Neural progenitor cell (in vitro differentiated cells): ENCODE data around the gene SCG5. TPM values are rescaled to one million over a fixed set of nuclear protein-coding genes. Genes with fewer than 3 reads are reported as not detected.

Experiments
- DNase-seq: peaks from one replicate; pipeline ENCODE4 v3.0.0-alpha.2; 2016; ENCODE audit warnings: low spot score
- H2AFZ ChIP-seq: fragments of 200-600 bp; sonication (generic); replicated peaks from 2 replicates; pipeline ENCODE4 v1.6.1; 2016; ENCODE audit warnings: antibody characterized with exemption
- H3F3A ChIP-seq: fragments of 200-600 bp; sonication (generic); 2 replicates; pipeline ENCODE4 v1.6.1; 2016; ENCODE audit warnings: antibody characterized with exemption, low read depth
- H3K27ac ChIP-seq: fragments of 200-600 bp; sonication (generic); 2 replicates; pipeline ENCODE4 v1.5.1; 2016; ENCODE audit warnings: mild to moderate bottlenecking
- H3K27me3 ChIP-seq: fragments of 200-600 bp; sonication (generic); 2 replicates; pipeline ENCODE4 v1.6.1; 2016; ENCODE audit warnings: mild to moderate bottlenecking, moderate library complexity
- H3K36me3 ChIP-seq: fragments of 200-600 bp; sonication (generic); 2 replicates; pipeline ENCODE4 v1.5.1; 2016
- H3K4me1 ChIP-seq: fragments of 200-600 bp; sonication (generic); 2 replicates; pipeline ENCODE4 v1.6.1; 2016; ENCODE audit warnings: mixed run types
- H3K4me2 ChIP-seq: fragments of 200-600 bp; sonication (generic); 2 replicates; pipeline ENCODE4 v1.6.1; 2016
- H3K4me3 ChIP-seq: fragments of 200-600 bp; sonication (generic); 2 replicates; pipeline ENCODE4 v1.5.1; 2016
- H3K79me2 ChIP-seq: fragments of 200-600 bp; sonication (generic); 2 replicates; pipeline ENCODE4 v1.6.1; 2016; ENCODE audit warnings: low read depth
- H3K9ac ChIP-seq: fragments of 200-600 bp; sonication (generic); 2 replicates; pipeline ENCODE4 v1.6.1; 2016
- H3K9me3 ChIP-seq: fragments of 200-600 bp; sonication (generic); 2 replicates; pipeline ENCODE4 v1.5.1; 2016; ENCODE audit warnings: low read depth
- H4K20me1 ChIP-seq: fragments of 200-600 bp; sonication (generic); 2 replicates; pipeline ENCODE4 v1.6.1; 2016; ENCODE audit warnings: low read depth
- H3K27ac Mint-ChIP-seq: 3 replicates; pipeline ENCODE4 v1.8.0; 2021; ENCODE audit warnings: mixed read lengths
- H3K27me3 Mint-ChIP-seq: 2 replicates; pipeline ENCODE4 v1.8.0; 2022; ENCODE audit warnings: low read depth, mild to moderate bottlenecking, inconsistent platforms, moderate library complexity, mixed read lengths; ENCODE audit not compliant: insufficient read depth
- H3K36me3 Mint-ChIP-seq: 3 replicates; pipeline ENCODE4 v1.8.0; 2021; ENCODE audit warnings: mixed read lengths
- H3K4me1 Mint-ChIP-seq: 3 replicates; pipeline ENCODE4 v1.8.0; 2021; ENCODE audit warnings: mixed read lengths
- H3K4me3 Mint-ChIP-seq: 3 replicates; pipeline ENCODE4 v1.8.0; 2021; ENCODE audit warnings: mild to moderate bottlenecking, moderate library complexity, mixed read lengths
- H3K9me3 Mint-ChIP-seq: 3 replicates; pipeline ENCODE4 v1.8.0; 2020; ENCODE audit warnings: mixed read lengths
- CTCF ChIP-seq: fragments of 200-600 bp; sonication (generic); IDR thresholded peaks from 2 replicates; pipeline ENCODE4 v1.5.1; 2017; ENCODE audit warnings: antibody characterized with exemption, mild to moderate bottlenecking
- EZH2 ChIP-seq: fragments of 200-600 bp; sonication (generic); IDR thresholded peaks from 2 replicates; pipeline ENCODE4 v1.6.1; 2017; ENCODE audit warnings: antibody characterized with exemption, mild to moderate bottlenecking, moderate library complexity
- EZH2phosphoT487 ChIP-seq: fragments of 200-600 bp; sonication (generic); IDR thresholded peaks from 2 replicates; pipeline ENCODE4 v1.6.1; 2017; ENCODE audit warnings: antibody characterized with exemption
- total RNA-seq: library from RNA; depleted of rRNA; stranded (reverse); fragments of >200 nt; gene quantifications from 2 replicates; pipeline ENCODE4 v1.2.3, GENCODE V29; 2015; ENCODE audit warnings: low replicate concordance

The SCG5 gene
- total RNA-seq, 1 donor from 2014 or later: 101 TPM

GRCh38 chr15:32718821-32719716, 77.6 kb downstream of the SCG5 start:
- peaks cover 5% of the 10 kb centered on the region for H4K20me1 ChIP-seq
- Mint-ChIP-seq H3K27ac (no peak overlapping the region), H3K36me3 (no peaks in the 10 kb centered on the region), H3K9me3 (no peaks in the 10 kb centered on the region), H3K27me3 (peaks cover 42% of the 10 kb centered on the region), H3K4me3 (peak overlapping the region; percentile 83), H3K4me1 (peaks cover 20% of the 10 kb centered on the region)
- peak overlapping the region; percentile 96 for H2AFZ ChIP-seq
- TF ChIP-seq EZH2phosphoT487 (peak; percentile 59), EZH2 (peak; percentile 62), CTCF (no peak)
- peak overlapping the region; percentile 92 for H3K4me2 ChIP-seq
- peaks cover 38% of the 10 kb centered on the region for H3F3A ChIP-seq
- peaks cover 9% of the 10 kb centered on the region for H3K79me2 ChIP-seq
- H3K36me3 ChIP-seq: no peaks in the 10 kb centered on the region
- H3K9ac ChIP-seq: no peak overlapping the region
- no peak overlapping the region for H3K27ac ChIP-seq
- DNase-seq: peak; percentile 73
- H3K9me3 ChIP-seq: no peaks in the 10 kb centered on the region
- peak overlapping the region; percentile 45 for H3K4me3 ChIP-seq
- H3K4me1 ChIP-seq: peaks cover 29% of the 10 kb centered on the region
- peaks cover 82% of the 10 kb centered on the region for H3K27me3 ChIP-seq

GRCh38 chr15:32721596-32721995, 80.1 kb downstream of the SCG5 start:
- H3K4me3 Mint-ChIP-seq: no peak overlapping the region
- peaks cover 57% of the 10 kb centered on the region for H3K27me3 ChIP-seq
- H3K4me3 ChIP-seq: no peak overlapping the region
- DNase-seq: no peak
- peaks cover 34% of the 10 kb centered on the region for H3F3A ChIP-seq
- peaks cover 9% of the 10 kb centered on the region for H3K79me2 ChIP-seq
- H3K9me3 Mint-ChIP-seq: peaks cover 8% of the 10 kb centered on the region
- H4K20me1 ChIP-seq: peaks cover 5% of the 10 kb centered on the region
- no peaks in the 10 kb centered on the region for H3K36me3 ChIP-seq
- no peak overlapping the region for H3K9ac ChIP-seq
- peaks cover 38% of the 10 kb centered on the region for H3K27me3 Mint-ChIP-seq
- H3K27ac ChIP-seq: no peak overlapping the region
- peaks cover 4% of the 10 kb centered on the region for H3K36me3 Mint-ChIP-seq
- peaks cover 26% of the 10 kb centered on the region for H3K4me1 ChIP-seq
- no peak overlapping the region for H2AFZ ChIP-seq
- peaks cover 18% of the 10 kb centered on the region for H3K4me1 Mint-ChIP-seq
- TF ChIP-seq EZH2phosphoT487 (no peak), EZH2 (no peak), CTCF (no peak)
- H3K27ac Mint-ChIP-seq: no peak overlapping the region
- no peak overlapping the region for H3K4me2 ChIP-seq
- H3K9me3 ChIP-seq: peaks cover 5% of the 10 kb centered on the region

DNA sequence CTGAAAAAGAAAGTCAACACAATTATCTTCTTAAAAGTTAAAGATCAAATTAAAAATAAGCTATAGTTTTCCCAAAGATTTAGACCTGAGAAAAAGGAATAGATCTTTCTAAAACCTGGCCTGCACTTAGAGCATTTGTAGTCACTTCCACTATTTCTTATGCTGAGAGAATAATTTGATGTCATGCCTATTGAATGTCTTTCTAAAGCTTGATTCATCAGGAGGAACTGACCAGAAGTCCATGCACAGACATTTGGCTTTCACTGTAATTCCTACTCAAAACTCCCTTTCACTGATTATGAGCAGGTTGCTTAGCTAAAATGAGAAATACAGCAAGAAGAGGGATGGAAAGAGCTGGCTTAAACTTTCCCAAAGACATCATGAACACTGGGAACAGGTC, 80.6 kb downstream of the SCG5 start:
- Histone ChIP-seq H3K9me3 (peaks cover 5% of the 10 kb centered on the region), H3K4me3 (no peak overlapping the region), H2AFZ (no peak overlapping the region), H3K27me3 (peaks cover 52% of the 10 kb centered on the region), H3K79me2 (peaks cover 9% of the 10 kb centered on the region), H3K4me1 (peaks cover 23% of the 10 kb centered on the region), H3K27ac (no peak overlapping the region), H3K4me2 (no peak overlapping the region), H3K9ac (no peak overlapping the region), H4K20me1 (peaks cover 5% of the 10 kb centered on the region), H3F3A (peaks cover 29% of the 10 kb centered on the region), H3K36me3 (no peaks in the 10 kb centered on the region)
- Mint-ChIP-seq H3K4me3 (no peak overlapping the region), H3K27me3 (peaks cover 32% of the 10 kb centered on the region), H3K4me1 (peaks cover 12% of the 10 kb centered on the region), H3K36me3 (peaks cover 5% of the 10 kb centered on the region), H3K9me3 (peaks cover 11% of the 10 kb centered on the region), H3K27ac (no peak overlapping the region)
- DNase-seq: no peak
- TF ChIP-seq EZH2phosphoT487: no peak
- no peak for TF ChIP-seq EZH2
- TF ChIP-seq CTCF: no peak
